ENCODE data around the gene JAM2.

The JAM2 gene

GRCh38 chr21:25638660-25639550, at the start of gene JAM2:
Gene JAM2 (plus strand): TSS chr21:25639258. CDS start chr21:25639822, 564 bp downstream.
- Histone ChIP-seq H3K4me3 (ENCODE audit: low read depth in 1 of 5, low read length in 5 of 5) (peak within 1 kb of the TSS; percentile 44 to 78 (median 75)), H3K27ac (ENCODE audit: low read depth, low read length) (peak within 1 kb of the TSS; percentile 70), H3K9ac (ENCODE audit: low read length in 5 of 5) (peak within 1 kb of the TSS; percentile 40 to 81 (median 69)), H3K36me3 (ENCODE audit: control insufficient read depth in 5 of 5, insufficient read depth in 5 of 5, low read length in 5 of 5) (no peaks in the 10 kb centered on the region), H3K9me3 (ENCODE audit: control insufficient read depth in 5 of 5, low read length in 5 of 5) (no peaks in the 10 kb centered on the region), H3K4me1 (ENCODE audit: control insufficient read depth in 5 of 5, insufficient read depth in 5 of 5, low read length in 5 of 5) (peaks cover 2 to 25% (median 22%) of the 10 kb centered on the region in 5 donors), H3K27me3 (ENCODE audit: control insufficient read depth in 5 of 5, insufficient read depth in 4 of 5, low read length in 5 of 5) (peaks cover 0 to 12% (median 3%) of the 10 kb centered on the region in 5 donors)

GRCh38 chr21:25589887-25590286, 49.2 kb upstream of the JAM2 start:
- H3K9me3 ChIP-seq (ENCODE audit: control insufficient read depth in 5 of 5, low read length in 5 of 5), result no peaks in the 10 kb centered on the region
- peaks cover 51 to 78% (median 71%) of the 10 kb centered on the region in 5 donors for H3K36me3 ChIP-seq (ENCODE audit: control insufficient read depth in 5 of 5, insufficient read depth in 5 of 5, low read length in 5 of 5)
- no peak overlapping the region for H3K27ac ChIP-seq (ENCODE audit: low read depth, low read length)

GRCh38 chr21:25607151-25608043, 31.7 kb upstream of the JAM2 start, which contains the start of gene MRPL39:
Gene MRPL39 (minus strand): TSS chr21:25607481. CDS start chr21:25607475, 6 bp downstream.
- Histone ChIP-seq H3K9me3 (ENCODE audit: control insufficient read depth in 5 of 5, low read length in 5 of 5) (no peaks in the 10 kb centered on the region), H3K4me1 (ENCODE audit: control insufficient read depth in 5 of 5, insufficient read depth in 5 of 5, low read length in 5 of 5) (peaks cover 0 to 27% (median 25%) of the 10 kb centered on the region in 5 donors), H3K27me3 (ENCODE audit: control insufficient read depth in 5 of 5, insufficient read depth in 4 of 5, low read length in 5 of 5) (no peaks in the 10 kb centered on the region), H3K36me3 (ENCODE audit: control insufficient read depth in 5 of 5, insufficient read depth in 5 of 5, low read length in 5 of 5) (peaks cover 15 to 26% (median 17%) of the 10 kb centered on the region in 5 donors), H3K4me3 (ENCODE audit: low read depth in 1 of 5, low read length in 5 of 5) (peak within 1 kb of the TSS; percentile 74 to 93 (median 90)), H3K27ac (ENCODE audit: low read depth, low read length) (peak within 1 kb of the TSS; percentile 75), H3K9ac (ENCODE audit: low read length in 5 of 5) (peak within 1 kb of the TSS; percentile 60 to 94 (median 88))

More at GRCh38 chr21:25589887-25590286, 49.2 kb upstream of the JAM2 start:
- H3K4me3 ChIP-seq (ENCODE audit: low read depth in 1 of 5, low read length in 5 of 5), result no peak overlapping the region
- no peaks in the 10 kb centered on the region for H3K27me3 ChIP-seq (ENCODE audit: control insufficient read depth in 5 of 5, insufficient read depth in 4 of 5, low read length in 5 of 5)
- no peaks in the 10 kb centered on the region for H3K4me1 ChIP-seq (ENCODE audit: control insufficient read depth in 5 of 5, insufficient read depth in 5 of 5, low read length in 5 of 5)
- no peak overlapping the region for H3K9ac ChIP-seq (ENCODE audit: low read length in 5 of 5)

- H3K27me3 ChIP-seq (ENCODE audit: control insufficient read depth in 5 of 5, insufficient read depth in 4 of 5, low read length in 5 of 5), result no peaks in the 10 kb centered on the region
- no peaks in the 10 kb centered on the region for H3K9me3 ChIP-seq (ENCODE audit: control insufficient read depth in 5 of 5, low read length in 5 of 5)
- H3K4me3 ChIP-seq (ENCODE audit: low read depth in 1 of 5, low read length in 5 of 5), result peak overlapping the region; percentile 74 to 93 (median 88)
- peaks cover 0 to 27% (median 25%) of the 10 kb centered on the region in 5 donors for H3K4me1 ChIP-seq (ENCODE audit: control insufficient read depth in 5 of 5, insufficient read depth in 5 of 5, low read length in 5 of 5)
- H3K27ac ChIP-seq (ENCODE audit: low read depth, low read length), result no peak overlapping the region
- H3K36me3 ChIP-seq (ENCODE audit: control insufficient read depth in 5 of 5, insufficient read depth in 5 of 5, low read length in 5 of 5), result peaks cover 8 to 18% (median 10%) of the 10 kb centered on the region in 5 donors
- H3K9ac ChIP-seq (ENCODE audit: low read length in 5 of 5), result peak overlapping the region; percentile 67 to 94 (median 77)
Measured at GRCh38 chr21:25608044-25608737, 30.9 kb upstream of the JAM2 start.

- Histone ChIP-seq H3K27ac (ENCODE audit: low read depth, low read length) (no peak overlapping the region), H3K4me1 (ENCODE audit: control insufficient read depth in 5 of 5, insufficient read depth in 5 of 5, low read length in 5 of 5) (no peaks in the 10 kb centered on the region), H3K4me3 (ENCODE audit: low read depth in 1 of 5, low read length in 5 of 5) (no peak overlapping the region), H3K9me3 (ENCODE audit: control insufficient read depth in 5 of 5, low read length in 5 of 5) (no peaks in the 10 kb centered on the region), H3K27me3 (ENCODE audit: control insufficient read depth in 5 of 5, insufficient read depth in 4 of 5, low read length in 5 of 5) (no peaks in the 10 kb centered on the region), H3K9ac (ENCODE audit: low read length in 5 of 5) (no peak overlapping the region), H3K36me3 (ENCODE audit: control insufficient read depth in 5 of 5, insufficient read depth in 5 of 5, low read length in 5 of 5) (no peaks in the 10 kb centered on the region)
Measured at GRCh38 chr21:25614441-25614840, 24.6 kb upstream of the JAM2 start.

- Histone ChIP-seq H3K27ac (ENCODE audit: low read depth, low read length) (no peak overlapping the region), H3K4me3 (ENCODE audit: low read depth in 1 of 5, low read length in 5 of 5) (no peak overlapping the region), H3K27me3 (ENCODE audit: control insufficient read depth in 5 of 5, insufficient read depth in 4 of 5, low read length in 5 of 5) (no peaks in the 10 kb centered on the region), H3K9ac (ENCODE audit: low read length in 5 of 5) (no peak overlapping the region), H3K36me3 (ENCODE audit: control insufficient read depth in 5 of 5, insufficient read depth in 5 of 5, low read length in 5 of 5) (no peaks in the 10 kb centered on the region), H3K9me3 (ENCODE audit: control insufficient read depth in 5 of 5, low read length in 5 of 5) (no peaks in the 10 kb centered on the region), H3K4me1 (ENCODE audit: control insufficient read depth in 5 of 5, insufficient read depth in 5 of 5, low read length in 5 of 5) (no peaks in the 10 kb centered on the region)
Measured at GRCh38 chr21:25615880-25616279, 23.2 kb upstream of the JAM2 start.

GRCh38 chr21:25619198-25619597, 19.9 kb upstream of the JAM2 start:
- no peaks in the 10 kb centered on the region for H3K36me3 ChIP-seq (ENCODE audit: control insufficient read depth in 5 of 5, insufficient read depth in 5 of 5, low read length in 5 of 5)

GRCh38 chr21:25624511-25624910, 14.5 kb upstream of the JAM2 start:
- Histone ChIP-seq H3K9ac (ENCODE audit: low read length in 5 of 5) (no peak overlapping the region), H3K27ac (ENCODE audit: low read depth, low read length) (no peak overlapping the region), H3K9me3 (ENCODE audit: control insufficient read depth in 5 of 5, low read length in 5 of 5) (no peaks in the 10 kb centered on the region), H3K27me3 (ENCODE audit: control insufficient read depth in 5 of 5, insufficient read depth in 4 of 5, low read length in 5 of 5) (no peaks in the 10 kb centered on the region), H3K36me3 (ENCODE audit: control insufficient read depth in 5 of 5, insufficient read depth in 5 of 5, low read length in 5 of 5) (no peaks in the 10 kb centered on the region), H3K4me3 (ENCODE audit: low read depth in 1 of 5, low read length in 5 of 5) (no peak overlapping the region), H3K4me1 (ENCODE audit: control insufficient read depth in 5 of 5, insufficient read depth in 5 of 5, low read length in 5 of 5) (peaks cover 0 to 7% (median 0%) of the 10 kb centered on the region in 5 donors)

More at GRCh38 chr21:25619198-25619597, 19.9 kb upstream of the JAM2 start:
- Histone ChIP-seq H3K4me1 (ENCODE audit: control insufficient read depth in 5 of 5, insufficient read depth in 5 of 5, low read length in 5 of 5) (no peaks in the 10 kb centered on the region), H3K27ac (ENCODE audit: low read depth, low read length) (no peak overlapping the region), H3K4me3 (ENCODE audit: low read depth in 1 of 5, low read length in 5 of 5) (no peak overlapping the region), H3K9ac (ENCODE audit: low read length in 5 of 5) (no peak overlapping the region), H3K9me3 (ENCODE audit: control insufficient read depth in 5 of 5, low read length in 5 of 5) (no peaks in the 10 kb centered on the region), H3K27me3 (ENCODE audit: control insufficient read depth in 5 of 5, insufficient read depth in 4 of 5, low read length in 5 of 5) (no peaks in the 10 kb centered on the region)

- Histone ChIP-seq H3K9ac (ENCODE audit: low read length in 5 of 5) (no peak overlapping the region), H3K9me3 (ENCODE audit: control insufficient read depth in 5 of 5, low read length in 5 of 5) (no peaks in the 10 kb centered on the region), H3K27me3 (ENCODE audit: control insufficient read depth in 5 of 5, insufficient read depth in 4 of 5, low read length in 5 of 5) (no peaks in the 10 kb centered on the region), H3K27ac (ENCODE audit: low read depth, low read length) (no peak overlapping the region), H3K4me3 (ENCODE audit: low read depth in 1 of 5, low read length in 5 of 5) (no peak overlapping the region), H3K4me1 (ENCODE audit: control insufficient read depth in 5 of 5, insufficient read depth in 5 of 5, low read length in 5 of 5) (peaks cover 0 to 7% (median 0%) of the 10 kb centered on the region in 5 donors), H3K36me3 (ENCODE audit: control insufficient read depth in 5 of 5, insufficient read depth in 5 of 5, low read length in 5 of 5) (no peaks in the 10 kb centered on the region)
Measured at GRCh38 chr21:25625036-25625435, 14.0 kb upstream of the JAM2 start.

Data from subcutaneous abdominal adipose tissue (tissue), 5 donors.